Fibroblast of mammary gland (primary cell): ENCODE results near the gene RASGRP4.

Experiments
- DNase-seq: peaks from one replicate; pipeline ENCODE4 v3.0.0-alpha.2; 2010; ENCODE audit warnings: low read depth
- H3K4me3 ChIP-seq: 2 replicates; pipeline ENCODE4 v1.5.1; 2011; ENCODE audit warnings: low read depth, mild to moderate bottlenecking, low read length, moderate library complexity; ENCODE audit not compliant: control insufficient read depth
- CTCF ChIP-seq: conservative IDR thresholded peaks from 2 replicates; pipeline ENCODE4 v1.5.1; 2011; ENCODE audit warnings: low read depth, low read length, inconsistent platforms; ENCODE audit not compliant: control insufficient read depth, insufficient read depth

RASGRP4 gene

GRCh38 chr19:38387550-38388348 lies 38.3 kb downstream of the RASGRP4 start, which contains the start of gene GGN:
Gene GGN, minus strand, starts transcription at chr19:38388034. Its CDS starts 773 bp downstream, at chr19:38387261.
- H3K4me3 ChIP-seq: peak within 1 kb of the TSS; percentile 85
- DNase-seq: peak; percentile 94
- TF ChIP-seq CTCF: no peak

GRCh38 chr19:38386971-38387549 lies 39.0 kb downstream of the RASGRP4 start:
- peak; percentile 23 for DNase-seq
- TF ChIP-seq CTCF: no peak
- peak overlapping the region; percentile 85 for H3K4me3 ChIP-seq

GRCh38 chr19:38386300-38386970 lies 39.6 kb downstream of the RASGRP4 start:
- no peak for DNase-seq
- H3K4me3 ChIP-seq: no peak overlapping the region
- TF ChIP-seq CTCF: no peak

GRCh38 chr19:38385804-38386257 lies 40.2 kb downstream of the RASGRP4 start:
- no peak overlapping the region for H3K4me3 ChIP-seq

GRCh38 chr19:38385057-38385803 lies 40.8 kb downstream of the RASGRP4 start:
- no peak for TF ChIP-seq CTCF
- no peak overlapping the region for H3K4me3 ChIP-seq
- DNase-seq: no peak

More at GRCh38 chr19:38385804-38386257, 40.2 kb downstream of the RASGRP4 start:
- DNase-seq: no peak
- TF ChIP-seq CTCF: no peak
